NCI-H187 (cell line): ENCODE measurements around the gene RYR2.
"Not testable (repeated sequence)": the region's sequence is repeated elsewhere in the genome, so short reads cannot be mapped to it uniquely, and the experiment has no call there.

Experiments used
- DNase-seq, 2 experiments: peaks; one replicate each; lab custom pipeline; 2025; lab: John Stamatoyannopoulos, UW

RYR2 gene

DNA sequence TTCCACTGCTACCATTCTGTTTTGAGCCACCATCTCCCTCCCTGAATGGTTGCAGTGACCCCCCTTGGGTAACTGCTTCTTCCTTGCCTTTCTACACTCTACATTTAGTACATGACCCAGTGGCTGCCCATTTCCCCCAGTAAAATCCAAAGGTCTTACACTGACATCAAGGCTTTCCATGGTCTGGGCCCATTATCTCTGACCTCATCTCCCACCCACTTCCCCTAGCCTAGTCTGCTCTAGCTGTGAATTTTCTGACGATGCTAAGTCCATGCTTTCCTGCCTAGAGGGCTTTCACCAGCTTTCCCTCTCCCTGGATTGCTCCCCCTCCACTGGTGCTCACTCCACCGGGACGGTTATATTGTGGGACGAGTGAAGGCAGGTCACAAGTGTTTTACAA lies 219.2 kb downstream of the RYR2 start:
- DNase-seq: no peak

DNA sequence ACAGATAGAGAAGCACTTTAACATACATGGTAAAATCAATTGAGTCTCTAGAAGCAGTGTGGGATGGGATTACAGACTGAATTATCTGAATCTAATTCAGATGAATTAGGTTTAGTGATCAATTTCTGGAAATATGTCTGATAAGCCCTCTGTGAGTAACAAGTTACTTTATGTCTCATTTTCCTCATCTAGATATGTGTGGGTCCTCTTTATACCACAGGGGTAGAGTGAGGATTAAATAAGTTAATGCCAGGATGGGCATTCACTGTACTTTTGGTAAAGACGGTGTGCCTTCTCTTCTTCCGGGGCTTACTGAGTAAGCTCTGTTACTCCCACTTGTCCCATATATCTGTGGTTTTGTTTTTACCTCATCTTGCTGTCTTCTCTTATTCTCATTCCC lies 225.8 kb downstream of the RYR2 start:
- DNase-seq: no peak

DNA sequence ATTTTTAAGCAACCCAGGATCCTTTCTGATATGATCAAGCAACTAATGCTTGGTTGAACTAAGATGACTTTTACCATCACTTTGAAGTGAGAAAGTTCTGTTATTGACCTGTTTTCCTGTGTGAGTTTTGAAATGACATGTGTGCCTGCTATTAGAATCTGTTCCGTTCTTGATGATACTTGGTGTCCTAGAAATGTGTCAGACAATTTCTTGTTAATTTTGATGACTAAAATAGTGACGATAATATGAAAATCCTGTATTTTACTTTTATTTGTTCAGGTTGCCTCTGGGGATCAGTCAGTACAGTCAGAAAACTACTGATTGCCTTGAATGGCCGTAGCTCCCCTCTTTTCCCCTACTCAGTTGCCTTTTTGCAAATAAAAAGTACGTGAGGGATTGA lies 228.0 kb downstream of the RYR2 start:
- DNase-seq: no peak

DNA sequence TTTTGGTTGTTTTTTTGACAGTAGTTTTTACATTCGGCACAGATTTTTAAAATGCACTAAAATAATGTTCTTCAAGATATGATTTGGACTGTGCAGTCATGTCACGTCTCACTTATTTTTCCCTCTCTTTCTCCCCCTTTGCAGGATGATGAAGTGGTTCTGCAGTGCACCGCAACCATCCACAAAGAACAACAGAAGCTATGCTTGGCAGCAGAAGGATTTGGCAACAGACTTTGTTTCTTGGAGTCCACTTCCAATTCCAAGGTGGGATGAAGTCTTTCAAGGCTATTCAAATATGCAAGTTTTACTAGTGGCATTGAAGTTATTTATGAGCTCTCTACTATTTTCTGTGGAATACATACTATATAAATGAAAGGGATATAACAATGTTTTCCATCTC lies 228.4 kb downstream of the RYR2 start:
- no peak for DNase-seq

DNA sequence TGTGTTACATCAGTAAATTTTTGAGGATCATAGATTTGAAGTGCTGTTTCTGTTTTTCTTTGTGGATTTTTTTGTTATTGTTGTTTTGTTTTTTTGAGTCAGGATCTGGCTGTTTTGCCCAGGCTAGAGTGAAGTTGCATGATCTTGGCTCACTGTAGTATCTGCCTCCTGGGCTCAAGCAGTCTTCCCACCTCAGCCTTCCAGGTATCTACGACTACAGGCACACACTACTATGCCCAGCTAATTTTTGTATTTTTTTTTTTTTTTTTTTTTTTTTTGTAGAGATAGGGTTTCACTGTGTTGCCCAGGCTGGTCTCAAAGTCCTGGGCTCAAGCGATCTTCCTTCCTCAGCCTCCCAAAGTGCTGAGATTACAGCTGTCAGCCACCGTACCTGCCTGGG lies 236.0 kb downstream of the RYR2 start:
- not testable (repeated sequence) for DNase-seq

DNA sequence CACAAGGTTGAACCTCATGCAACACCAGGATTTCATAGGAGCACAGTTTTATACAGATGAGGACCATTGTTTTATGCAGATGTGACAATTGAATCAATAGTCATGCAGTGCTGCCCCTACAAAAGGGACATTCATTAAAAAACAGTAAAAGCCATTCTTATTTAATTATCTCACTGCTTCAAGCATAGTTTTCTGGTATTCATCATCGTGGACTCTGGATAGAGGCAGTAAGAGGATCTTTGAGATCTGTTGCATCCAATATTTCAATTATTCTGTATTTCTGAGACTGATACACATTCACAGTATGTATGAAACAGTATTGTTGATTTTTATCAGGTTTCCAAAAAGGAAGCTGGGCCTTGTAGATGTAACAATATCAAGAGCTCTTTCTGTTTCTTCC lies 237.6 kb downstream of the RYR2 start:
- DNase-seq: no peak

DNA sequence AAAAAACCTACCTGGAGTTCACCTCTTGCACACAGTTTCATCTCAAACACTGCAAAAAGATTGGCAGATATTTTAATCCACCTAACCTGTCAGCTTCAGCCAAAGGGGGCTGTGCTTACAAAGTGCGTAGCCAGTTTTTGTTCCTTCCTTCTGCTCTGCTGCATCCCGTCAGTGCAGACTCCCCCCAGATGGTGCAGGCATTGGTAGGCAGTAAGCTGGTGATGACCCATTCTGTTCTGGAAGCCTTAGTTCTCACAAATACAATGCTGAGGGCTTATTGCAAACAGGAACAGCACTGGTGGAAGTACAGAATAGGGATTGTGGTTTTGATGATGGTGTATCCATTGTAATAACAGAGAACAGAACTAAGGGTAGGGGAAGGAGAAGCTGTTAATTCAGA lies 239.5 kb downstream of the RYR2 start:
- DNase-seq: no peak

DNA sequence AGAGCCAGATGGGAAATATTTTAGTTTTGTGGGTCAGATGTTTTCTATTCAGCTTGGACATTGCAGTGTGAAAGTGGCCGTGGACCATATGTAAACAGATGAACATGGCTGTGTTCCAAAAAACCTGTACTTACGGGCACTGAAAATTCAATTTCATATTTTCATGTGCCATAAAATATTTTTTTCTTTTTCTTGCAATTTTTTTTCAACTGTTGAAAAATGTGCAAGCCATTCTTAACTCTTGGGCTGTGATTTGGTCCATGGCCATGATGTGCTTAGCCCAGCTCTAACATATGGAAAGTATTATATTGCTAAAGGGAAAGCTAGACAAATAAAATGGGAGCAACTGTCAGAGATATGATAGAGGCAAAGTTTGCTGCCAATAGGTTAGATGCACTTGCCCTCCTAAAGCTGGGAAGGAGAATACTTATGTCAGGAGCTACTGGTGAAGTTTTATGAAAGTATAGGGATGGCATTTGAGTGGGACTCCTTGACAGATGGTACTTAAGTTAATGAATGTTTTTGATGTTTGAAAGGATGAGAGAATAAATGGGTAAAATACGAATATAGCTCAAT lies 240.3 kb downstream of the RYR2 start:
- DNase-seq: no peak

DNA sequence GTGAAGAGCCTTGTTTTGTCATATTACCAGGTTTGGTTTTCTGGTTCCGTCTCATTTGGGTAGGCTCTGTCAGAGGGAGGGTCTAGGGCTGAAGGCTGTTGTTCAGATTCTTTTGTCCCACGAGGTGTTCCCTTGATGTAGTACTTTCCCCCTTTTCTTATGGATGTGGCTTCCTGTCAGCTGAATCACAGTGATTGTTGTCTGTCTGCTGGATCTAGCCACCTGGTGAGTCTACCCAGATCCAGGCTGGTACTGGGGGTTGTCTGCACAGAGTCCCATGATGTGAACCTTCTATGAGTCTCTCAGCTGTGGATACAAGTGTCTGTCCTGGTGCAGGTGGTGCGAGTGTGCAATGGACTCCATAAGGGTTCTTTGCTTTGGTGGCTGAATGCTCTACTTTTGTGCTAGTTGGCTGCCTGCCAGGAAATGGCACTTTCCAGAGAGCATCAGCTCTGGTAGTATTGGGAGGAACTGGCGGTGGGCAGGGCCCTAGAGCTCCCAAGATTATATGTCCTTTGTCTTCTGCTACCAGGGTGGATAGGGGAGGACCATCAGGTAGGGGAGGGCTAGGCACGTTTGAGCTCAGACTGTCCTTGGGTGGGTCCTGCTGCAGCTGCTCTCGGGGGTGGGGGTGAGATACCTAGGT lies 246.0 kb downstream of the RYR2 start:
- no peak for DNase-seq

DNA sequence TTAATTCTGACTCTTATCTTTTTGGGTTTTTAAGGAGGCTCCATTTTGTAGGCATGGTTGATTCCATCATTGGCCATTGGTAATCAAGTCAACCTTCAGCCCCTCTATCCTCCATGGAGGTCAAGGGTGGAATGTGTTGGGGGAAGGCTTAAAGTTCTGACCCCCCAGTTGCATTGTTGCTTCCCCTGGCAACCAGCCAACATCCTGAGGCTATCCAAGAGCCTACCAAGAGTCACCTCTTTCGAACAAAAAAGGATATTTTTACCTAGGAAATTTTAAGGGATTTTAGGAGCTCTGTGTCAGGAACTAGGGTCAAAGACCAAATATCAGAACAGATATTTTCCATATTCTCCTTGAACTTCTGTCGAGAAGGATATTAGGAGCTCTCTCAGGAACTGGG lies 251.8 kb downstream of the RYR2 start:
- DNase-seq: no peak

DNA sequence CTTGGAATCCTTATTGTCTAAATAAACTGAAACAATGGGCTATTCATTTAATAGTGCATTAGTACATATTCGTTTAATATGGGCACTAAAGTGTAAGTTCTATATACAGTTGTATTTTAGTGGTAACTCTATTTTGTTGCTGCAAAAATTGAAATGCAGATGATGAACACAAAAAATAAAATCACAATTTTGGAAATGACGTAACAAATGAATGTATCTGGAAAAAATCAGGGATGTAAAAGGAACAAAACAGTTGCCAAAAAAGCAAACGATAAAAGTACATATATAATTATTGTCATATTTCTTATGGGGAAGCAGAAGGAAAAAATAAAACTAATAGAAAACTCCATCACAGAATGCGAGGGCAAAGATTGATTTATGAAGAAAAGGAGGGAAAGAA lies 254.9 kb downstream of the RYR2 start:
- no peak for DNase-seq

DNA sequence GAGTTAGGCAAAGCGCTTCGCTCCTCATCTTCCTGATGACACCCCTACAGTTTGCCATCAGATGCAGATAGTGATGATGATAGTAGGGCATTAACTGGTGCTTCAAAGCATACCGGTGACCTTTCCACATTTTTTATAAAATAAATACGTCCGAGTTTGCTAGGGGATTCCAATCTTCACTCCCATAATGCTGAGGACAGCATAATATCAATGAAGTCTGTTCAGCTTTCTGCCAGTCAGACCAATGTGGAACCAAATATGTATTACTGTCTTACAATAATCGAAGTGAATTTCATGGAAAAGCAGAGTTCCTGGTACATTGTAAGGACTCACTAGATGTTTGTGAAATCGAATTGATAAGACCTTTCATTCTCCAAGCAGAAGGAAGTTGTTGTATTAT lies 258.7 kb downstream of the RYR2 start:
- DNase-seq: no peak

DNA sequence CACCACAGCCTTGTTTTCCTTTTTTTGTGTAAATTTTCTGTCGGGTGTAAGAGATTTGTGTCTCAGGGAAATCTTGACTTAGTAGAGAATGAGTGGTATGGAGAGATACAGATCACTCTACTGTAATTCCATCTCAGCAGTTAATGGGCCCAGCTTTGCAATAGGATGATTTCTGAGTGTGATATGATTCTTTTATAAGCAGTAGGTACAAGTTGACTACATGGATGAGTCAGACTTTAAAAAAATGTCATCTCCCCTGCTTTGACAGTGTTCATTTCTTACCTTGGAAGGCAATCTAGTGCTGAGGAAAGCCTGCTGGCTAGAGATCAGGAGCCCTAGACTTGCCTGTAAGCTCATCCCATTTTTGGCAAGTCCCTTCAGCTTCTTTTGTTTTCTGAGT lies 261.9 kb downstream of the RYR2 start:
- DNase-seq: no peak

DNA sequence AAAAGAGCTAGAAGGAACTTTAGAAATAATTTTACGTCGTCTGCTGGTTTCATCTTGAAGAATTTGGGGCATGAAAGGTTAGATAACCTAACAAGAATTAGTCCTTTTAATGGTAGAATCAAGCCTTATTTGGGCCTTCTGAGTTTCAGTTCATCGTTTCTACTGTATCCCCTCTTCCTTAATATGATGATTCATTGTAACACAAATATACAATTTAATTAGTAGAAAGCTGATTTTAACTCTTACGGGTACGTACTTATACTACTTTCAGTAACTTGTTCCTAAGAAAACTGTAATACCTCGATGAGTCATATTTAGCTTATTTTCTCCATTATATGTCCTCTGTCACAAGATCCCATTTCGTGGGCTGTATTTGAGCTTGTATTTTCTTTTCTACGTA lies 264.7 kb downstream of the RYR2 start:
- DNase-seq: no peak

DNA sequence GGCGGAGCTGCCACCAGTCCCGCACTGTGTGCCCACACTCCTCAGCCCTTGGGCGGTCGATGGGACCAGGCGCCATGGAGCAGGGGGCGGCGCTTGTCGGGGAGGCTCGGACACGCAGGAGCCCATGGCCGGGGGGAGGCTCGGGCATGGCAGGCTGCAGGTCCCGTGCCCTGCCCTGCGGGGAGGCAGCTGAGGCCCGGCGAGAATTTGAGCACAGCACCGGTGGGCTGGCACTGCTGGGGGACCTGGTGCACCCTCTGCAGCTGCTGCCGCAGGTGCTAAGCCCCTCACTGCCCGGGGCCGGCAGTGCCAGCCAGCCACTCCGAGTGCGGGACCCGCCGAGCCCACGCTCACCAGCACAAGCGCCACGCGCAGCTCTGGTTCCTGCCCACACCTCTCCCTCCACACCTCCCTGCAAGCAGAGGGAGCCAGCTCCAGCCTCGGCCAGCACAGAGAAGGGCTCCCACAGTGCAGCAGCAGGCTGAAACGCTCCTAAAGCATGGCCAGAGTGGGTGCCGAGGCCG lies 267.7 kb downstream of the RYR2 start:
- DNase-seq: no peak

DNA sequence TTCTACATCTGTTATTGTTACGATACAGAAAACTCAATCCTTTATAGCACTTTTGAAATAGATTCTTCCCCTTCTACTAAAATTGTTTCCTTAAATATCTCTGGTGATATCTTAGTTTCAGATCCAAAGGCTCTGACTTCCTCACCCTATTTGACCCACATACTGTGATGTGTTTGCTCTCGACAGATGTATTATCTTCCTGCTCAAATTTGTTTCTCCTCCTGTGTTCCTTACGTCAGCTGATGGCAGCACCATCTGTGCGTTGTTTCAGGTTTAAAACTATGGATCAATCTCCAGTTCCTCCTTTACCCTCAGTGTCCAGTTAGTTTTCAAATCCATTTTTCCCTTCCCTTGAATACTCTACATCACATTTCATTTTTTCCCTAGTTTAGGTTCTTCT lies 274.4 kb downstream of the RYR2 start:
- no peak for DNase-seq

DNA sequence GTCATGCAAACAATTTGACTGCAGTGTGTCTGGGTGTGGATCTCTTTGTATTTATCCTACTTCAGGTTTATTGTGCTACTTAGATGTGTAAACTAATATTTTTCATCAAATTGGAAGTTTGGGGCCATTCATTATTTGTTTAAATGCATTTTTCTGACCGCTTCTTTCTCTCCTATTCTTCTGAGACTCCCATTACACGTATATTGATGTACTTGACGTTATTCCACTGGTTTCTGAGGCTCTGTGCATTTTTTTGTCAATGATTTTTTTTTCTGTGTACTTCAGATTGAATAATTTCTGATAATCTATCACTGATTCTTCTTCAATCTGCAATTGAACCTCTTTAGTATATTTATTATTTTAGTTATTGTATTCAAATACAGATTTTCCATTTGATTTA lies 276.8 kb downstream of the RYR2 start:
- DNase-seq: no peak

DNA sequence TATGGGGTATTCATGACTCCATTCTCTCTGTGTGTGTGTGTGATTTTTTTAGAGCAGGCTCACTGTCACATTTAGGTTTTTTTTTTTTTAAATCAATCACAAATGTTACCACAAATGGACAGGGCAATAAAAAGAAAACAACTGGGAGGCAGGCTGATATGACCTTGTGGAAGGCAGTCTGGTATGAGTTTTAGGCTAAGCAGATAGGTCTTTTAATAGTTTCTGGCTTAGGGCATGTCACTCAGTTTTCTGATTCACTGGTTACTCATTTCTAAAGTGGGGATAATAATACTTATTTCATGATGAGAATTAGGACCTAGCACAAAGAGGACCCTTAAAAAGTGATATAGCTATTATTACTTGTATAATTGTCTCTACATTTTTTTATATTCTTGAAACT lies 278.9 kb downstream of the RYR2 start:
- DNase-seq: no peak

DNA sequence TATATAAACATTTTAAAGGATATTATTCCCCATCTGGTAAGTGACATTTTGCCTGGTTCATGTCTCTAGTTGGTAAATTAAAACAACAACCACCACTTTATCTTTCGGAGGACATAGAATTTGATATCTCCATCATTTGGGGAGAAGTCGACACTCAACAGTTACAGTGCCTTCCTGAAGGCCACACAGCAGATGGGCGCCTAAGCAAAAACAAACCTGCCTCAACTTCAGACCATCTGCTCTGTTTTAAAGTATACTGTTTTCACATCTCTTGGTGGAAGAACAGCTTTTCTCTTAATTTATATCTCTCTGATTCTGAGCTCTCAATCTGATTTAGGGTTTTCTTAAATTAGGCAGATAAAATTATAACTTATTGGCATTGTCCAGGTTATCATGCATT lies 282.2 kb downstream of the RYR2 start:
- no peak for DNase-seq

DNA sequence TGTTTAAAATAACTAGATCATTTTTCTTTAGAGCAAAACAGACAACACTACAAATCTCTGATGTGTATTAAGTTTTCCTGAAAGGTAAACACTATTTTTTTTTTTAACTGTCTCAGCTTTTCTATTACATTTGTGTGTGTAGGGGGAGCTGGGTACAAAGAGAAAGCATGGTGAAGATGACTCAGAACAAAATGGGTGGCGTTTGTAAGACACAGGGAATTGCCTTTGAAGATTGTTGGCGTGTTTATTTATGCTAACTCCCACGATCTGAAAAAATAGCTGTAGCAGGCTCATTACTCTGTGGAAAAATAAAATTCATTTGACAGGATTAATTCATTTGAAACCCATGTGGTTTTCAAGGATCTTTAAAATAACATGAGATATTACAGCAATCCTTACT lies 285.1 kb downstream of the RYR2 start:
- no peak for DNase-seq

DNA sequence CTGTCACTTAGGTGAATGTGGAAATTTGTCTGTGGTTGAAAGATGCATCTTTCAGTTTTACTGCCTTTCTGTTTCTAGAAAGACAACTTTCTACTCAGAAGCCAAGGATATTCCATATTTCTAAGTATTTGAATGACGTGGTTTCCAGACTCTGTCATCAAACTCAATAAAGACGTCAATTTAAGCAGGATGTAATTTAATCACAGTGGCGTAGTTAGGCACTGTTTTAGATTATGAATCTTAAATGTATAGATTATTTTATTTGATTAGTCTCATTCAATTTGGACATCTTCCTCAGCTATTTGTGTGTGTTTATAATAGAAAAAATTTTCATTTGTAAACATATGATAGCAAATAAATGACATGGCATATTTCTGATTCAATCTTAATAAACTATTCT lies 298.9 kb downstream of the RYR2 start:
- DNase-seq: no peak

DNA sequence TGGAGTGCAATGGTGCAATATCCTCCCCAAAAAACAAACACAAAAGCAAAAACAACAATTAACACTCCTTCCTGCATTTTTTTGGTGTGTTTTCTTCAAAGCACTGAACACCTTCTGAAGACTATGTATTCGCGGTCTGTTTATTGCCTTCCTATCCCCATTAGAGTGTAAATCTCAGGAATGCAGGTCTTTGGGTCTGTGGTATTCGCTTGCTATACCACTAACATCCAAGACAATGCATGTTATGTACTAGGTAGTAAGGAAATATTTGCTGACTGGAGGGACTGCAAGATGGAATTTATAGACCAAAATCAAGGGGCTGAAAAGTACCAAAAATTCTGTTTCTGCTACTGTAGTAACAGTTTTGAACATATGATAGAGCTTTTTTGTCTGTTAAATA lies 299.4 kb downstream of the RYR2 start:
- DNase-seq: no peak

DNA sequence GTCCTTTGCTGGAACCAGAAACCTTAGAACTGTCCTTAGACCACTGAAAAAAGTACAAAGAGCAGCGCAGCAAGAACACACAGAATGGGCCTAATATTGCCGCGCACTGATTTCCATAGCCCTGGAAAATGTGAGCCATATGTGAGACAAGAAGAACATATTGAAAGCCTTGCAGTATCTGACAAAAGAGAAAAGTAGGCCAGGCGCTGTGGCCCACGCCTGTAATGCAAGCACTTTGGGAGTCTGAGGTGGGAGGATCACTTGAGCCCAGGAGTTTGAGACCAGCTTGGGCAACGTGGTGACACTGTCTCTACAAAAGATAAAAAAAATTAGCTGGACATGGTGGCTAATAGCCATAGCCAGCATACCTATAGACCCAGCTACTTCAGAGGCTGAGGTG lies 300.7 kb downstream of the RYR2 start:
- no peak for DNase-seq

DNA sequence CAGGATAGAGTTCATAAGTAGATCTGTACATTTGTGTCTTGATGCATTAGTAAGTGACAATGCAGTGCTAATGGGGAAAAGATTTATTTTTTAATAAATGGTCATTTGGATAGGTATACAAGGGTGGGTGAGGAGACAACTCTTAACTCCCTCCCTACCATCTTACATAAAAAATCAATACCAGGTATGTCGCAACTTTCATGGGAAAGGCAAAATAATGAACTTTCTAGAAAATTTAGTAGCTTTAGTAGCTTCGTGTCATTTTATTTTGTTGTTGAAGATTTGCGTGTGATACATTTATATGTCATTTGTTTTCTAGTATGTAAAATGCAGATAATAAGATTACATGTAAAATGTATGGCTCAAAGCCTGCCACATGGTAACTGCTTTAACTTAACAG lies 310.8 kb downstream of the RYR2 start:
- DNase-seq: no peak
